NCI-H510A (cell line): ENCODE results near the gene SLC8B1.

Experiments used
- DNase-seq: peaks from one replicate; lab custom pipeline; 2025; lab: John Stamatoyannopoulos, UW

The SLC8B1 gene

DNA sequence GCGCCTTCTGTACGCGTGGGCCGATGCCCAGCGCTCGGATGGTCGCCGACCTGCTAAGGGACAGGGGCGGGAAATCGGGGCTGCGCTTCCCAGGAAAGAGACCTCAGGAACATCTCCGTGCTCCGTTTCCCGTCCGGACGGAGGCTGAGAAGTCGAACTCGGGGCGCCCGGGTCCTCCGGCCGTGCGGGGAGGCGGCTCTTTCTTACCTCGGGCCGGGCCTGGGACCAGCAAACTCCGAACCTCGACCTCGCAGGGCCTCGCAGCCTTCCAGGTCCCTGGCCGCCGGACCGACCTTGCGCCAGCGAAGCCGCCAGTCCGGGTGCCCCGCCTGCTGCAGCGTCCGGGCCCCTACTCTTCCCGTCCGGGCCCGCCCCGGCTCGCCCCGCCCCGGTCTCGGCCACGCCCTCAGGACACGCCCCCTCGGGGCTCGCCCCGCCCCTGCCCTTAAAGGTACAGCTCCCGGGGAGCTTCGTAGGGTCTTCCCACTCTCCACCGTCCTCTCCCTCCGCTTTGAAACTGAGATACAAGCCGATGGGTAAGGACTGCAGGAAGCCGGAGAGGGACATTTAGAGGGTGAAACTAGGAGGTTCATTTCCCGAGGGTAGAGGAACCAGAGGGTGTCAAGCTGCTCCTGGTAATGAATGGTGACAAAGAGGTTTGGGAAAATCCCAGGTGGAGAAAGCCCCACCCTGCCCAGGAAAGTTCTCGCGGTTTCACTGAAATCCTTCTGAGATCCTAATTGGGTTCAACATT, at the start of gene SLC8B1:
Gene SLC8B1 (minus strand): TSS at position 324 of the 754 bp plus-strand sequence. CDS start 2,231 bp downstream, outside the sequence.
- DNase-seq, result peak; percentile 62

GRCh38 chr12:113382206-113382605, 47.3 kb upstream of the SLC8B1 start:
- no peak for DNase-seq

DNA sequence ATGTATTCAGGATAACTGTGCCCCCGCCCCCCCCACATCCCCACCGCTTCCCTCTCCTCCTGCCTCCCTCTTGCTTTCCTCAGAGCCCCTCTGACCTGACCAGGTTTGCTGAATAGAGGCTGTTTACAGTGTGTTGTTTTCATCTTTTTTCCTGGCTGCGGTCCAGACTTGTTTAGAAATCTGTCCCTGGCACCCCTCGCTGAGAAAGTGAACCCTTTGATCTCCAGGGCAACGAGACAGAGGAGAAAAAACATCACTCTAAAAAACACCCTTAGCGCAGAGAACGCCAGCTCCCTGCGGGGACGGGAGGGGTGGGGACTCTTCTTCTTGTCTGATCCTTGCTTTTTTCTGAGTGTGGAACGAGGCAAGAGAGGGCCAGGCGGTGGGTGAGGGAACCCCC, 46.3 kb upstream of the SLC8B1 start:
- DNase-seq, result no peak

GRCh38 chr12:113378291-113378690, 43.4 kb upstream of the SLC8B1 start:
- no peak for DNase-seq

DNA sequence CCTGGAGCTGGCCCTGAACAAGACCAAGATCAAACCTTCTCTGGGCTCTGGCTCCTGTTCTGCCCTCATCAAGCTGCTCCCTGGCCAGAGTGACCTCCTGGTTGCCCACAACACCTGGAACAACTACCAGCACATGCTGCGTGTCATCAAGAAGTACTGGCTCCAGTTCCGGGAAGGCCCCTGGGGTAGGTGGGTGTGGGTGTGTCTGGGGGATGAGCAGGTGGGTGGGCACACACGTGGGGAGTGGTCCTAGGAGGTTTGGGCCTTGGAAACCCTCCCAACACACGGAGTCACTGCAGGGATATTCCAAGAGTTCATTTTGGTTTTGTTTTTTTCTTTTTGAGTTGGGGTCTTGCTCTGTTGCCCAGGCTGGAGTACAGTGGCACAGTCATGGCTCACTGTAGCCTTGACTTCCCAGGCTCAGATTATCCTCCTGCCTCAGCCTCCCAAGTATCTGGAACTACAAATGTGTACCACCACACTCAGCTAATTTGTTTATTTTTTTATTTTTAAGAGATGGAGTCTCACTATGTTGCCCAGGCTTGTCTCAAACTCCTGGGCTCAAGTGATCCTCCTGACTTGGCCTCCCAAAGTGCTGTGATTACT, 40.0 kb upstream of the SLC8B1 start:
- DNase-seq, result no peak

DNA sequence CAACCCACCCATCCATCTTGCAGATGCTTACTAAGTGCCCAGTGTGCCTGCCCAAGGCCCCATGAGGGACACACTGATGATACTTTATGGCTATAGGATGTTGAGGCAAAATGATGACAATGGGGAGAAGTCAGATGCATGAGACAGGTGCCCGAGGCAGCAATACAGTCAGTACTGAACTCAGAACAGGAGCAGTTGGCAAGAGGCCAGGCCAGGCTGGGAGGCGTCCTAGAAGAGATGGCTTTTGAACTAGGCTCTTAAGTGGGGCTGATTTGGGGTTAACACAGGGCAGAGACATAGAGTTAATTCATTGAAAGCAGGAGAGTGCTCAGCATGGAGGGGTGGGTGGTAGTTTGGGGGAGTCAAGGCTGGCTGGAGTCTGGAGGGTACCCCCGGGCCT, 39.1 kb upstream of the SLC8B1 start:
- DNase-seq, result no peak

DNA sequence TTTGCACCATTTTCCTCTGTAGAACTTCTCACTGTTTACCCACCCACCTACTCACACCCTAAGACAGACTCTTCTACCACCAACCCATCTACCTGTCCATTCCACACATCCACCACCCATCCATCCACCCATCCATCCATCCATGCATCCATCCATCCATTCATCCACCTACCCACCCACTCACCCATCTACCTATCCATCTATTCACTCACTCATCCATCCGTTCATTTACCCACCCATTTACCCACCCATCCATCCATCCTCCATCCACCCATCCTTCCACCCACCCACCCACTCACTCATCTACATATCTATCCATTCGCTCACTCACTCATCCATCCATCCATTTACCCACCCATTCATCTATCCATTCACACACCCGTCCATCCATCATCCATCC, 38.5 kb upstream of the SLC8B1 start:
- DNase-seq, result no peak

GRCh38 chr12:113372371-113372770, 37.5 kb upstream of the SLC8B1 start:
- no peak for DNase-seq

DNA sequence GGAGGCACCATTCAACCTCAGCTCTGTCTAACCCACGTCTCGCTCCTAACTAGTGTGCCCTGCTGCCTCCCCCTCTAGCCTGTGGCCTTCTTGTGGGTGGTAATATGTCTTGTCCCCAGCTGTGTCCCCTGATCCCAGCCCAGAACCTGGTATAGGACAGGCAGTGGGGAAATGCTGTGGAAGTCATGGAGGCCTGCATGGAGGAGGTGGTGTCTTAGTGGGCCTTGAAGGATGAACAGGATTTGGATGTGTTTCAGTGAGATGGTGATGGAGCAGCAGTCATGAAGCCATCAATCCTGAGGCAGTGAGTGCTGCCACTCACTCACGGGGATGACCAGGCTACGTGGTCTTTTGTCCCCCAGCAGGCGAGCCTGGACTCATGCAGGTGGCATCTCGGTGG, 36.9 kb upstream of the SLC8B1 start:
- DNase-seq, result no peak

DNA sequence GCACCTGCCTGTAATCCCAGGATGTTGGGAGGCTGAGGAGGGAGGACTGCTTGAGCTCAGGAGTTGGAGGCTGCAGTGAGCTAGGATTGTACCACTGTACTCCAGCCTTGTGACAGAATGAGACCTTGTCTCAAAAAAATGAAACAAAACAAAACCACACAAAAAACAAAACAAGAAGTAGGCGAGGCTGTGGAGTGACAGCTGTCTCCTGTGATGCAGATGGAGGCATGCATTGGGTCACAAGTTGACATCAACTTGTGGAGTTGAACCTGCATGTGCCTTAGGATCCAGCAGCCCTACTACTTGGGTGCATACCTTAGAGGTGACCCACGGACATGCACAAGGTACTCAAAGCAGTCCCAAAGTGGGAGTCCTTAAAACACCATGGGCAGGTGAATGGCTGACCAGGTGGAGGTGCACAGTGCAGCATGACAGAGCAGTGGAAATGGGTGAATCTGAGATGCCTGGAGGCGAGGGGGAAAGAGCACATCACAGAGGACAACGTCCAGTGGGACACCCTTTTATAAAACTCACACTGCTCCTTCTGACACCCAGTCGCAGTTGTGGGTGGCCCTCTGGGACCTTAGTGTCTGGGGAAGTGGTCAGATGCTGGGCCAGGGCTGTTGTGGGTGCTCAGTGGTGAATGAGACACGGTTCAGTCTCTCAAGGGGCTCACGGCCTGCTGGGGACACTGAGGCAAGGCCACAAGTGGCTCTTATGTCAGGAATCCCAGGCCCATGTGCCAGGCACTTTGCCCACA, 36.2 kb upstream of the SLC8B1 start:
- DNase-seq, result no peak

DNA sequence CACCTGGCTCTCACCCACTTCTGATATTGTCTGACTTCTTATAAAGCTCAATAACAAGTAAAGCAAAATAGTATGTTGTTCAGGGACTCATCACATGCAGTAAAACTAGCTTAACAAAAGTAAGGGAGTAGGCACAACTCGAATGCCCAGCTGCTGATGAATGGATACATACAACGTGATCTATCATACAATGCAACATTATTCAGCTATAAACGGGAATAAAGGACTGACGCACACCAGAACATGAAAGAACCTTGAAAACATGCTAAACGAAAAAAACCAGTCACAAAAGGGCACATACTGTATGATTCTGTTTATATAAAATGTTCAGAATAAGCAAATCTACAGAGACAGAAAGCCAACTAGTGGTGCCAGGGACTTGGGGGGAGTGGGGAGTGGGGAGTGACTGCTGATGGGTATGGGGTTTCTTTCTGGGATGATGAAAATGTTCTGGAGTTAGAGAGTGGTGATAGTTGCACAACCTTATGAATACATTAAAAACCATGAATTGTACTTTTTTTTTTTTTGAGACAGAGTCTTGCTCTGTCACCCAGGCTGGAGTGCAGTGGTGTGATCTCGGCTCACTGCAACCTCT, 34.6 kb upstream of the SLC8B1 start:
- no peak for DNase-seq

- DNase-seq, result no peak
These were observed 33.4 kb upstream of the SLC8B1 start for GRCh38 chr12:113368331-113368730.

DNA sequence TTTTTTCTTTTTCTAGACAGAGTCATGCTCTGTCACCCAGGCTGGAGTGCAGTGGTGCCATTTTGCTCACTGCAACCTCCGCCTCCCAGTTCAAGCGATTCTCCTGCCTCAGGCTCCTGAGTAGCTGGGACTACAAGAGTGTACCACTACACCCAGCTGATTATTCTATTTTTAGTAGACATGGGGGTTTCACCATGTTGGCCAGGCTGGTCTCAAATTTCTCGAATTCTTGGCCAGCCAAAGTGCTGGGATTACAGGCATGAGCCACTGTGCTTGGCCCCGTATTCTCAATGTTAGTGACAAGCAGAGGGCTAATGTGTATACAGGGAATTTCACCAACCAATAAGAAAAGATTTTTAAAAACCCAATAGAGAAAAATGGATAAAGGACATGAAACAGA, 31.9 kb upstream of the SLC8B1 start:
- DNase-seq, result no peak

DNA sequence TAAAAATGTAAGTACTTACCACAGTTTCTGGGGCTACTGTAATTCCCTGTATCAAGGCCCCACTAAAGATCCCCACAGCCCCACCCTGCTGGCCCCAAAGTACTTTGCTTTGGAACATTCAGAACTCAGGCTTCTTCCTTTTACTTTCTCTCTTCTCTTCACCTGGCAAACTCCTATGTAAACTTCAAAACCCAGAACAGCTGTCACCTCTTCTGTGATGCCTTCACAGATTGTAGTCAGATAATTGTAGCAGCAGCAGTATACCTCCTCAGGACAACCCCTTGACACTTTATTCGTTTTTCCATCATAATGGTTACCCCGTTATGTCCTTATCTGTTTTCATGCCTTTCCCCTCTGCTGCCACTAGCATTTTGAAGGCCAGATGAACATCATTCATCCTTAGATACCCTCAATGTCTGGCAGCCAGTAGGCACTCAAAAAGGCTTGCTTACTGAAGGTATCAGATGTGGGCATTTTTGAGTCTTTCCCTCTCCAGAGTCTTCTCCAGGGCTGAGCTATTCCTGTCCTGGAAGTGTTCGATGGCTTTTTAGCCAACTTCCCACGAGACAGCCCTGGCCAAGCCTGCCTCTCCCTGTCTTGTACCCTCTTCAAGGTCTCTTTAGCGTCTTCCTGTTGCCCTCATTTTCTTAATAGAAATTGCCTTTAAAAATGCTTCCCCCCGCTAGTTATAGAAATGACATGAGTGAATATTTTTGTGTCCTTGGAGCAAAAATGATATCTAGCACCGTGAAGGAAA, 30.9 kb upstream of the SLC8B1 start:
- DNase-seq, result no peak

GRCh38 chr12:113364698-113365097, 29.8 kb upstream of the SLC8B1 start:
- DNase-seq, result no peak

DNA sequence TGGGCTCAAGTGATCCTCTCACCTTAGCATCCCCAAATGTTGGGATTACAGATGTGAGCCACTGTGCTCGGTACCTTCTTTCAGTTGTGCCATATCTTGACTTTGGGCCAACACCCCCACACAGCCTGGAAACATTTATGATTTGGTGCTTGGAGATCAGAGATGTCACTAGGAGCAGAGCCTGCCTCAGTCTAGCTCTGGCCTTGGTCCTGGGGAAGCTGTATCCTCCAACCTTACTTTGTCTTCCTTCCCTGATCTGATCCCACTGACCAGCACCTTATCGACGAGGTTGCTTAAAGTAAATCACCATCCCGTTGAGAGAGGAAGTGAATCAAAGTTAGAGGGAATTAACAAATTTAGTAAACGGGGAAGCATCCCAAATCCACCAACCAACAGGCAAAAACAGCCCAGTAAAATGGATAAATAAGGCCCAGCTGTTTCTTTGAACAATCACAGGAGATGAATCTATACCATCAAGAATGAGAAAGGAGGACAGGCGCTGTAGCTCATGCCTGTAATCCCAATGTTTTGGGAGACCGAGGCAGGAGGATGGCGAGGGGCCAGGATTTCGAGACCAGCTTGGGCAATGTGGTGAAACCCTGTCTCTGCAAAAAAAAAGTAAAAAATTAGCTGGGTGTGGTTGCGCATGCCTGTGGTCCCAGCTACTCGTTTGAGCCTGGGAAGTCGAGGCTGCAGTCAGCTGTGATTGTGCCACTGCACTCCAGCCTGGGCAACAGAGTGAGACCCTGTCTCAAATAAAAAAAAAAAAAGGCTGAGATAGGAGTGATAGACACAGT, 26.9 kb upstream of the SLC8B1 start:
- DNase-seq, result no peak

GRCh38 chr12:113359939-113360748, 25.2 kb upstream of the SLC8B1 start:
- no peak for DNase-seq

- DNase-seq, result no peak
These were observed 24.4 kb upstream of the SLC8B1 start for GRCh38 chr12:113359133-113359938.

- peak; percentile 86 for DNase-seq
These were observed 23.6 kb upstream of the SLC8B1 start, which contains the start of gene PLBD2 for GRCh38 chr12:113358381-113359132. Gene PLBD2, plus strand, starts transcription at chr12:113358587. Its CDS starts 14 bp downstream, at chr12:113358601.
